Pancreas (tissue), 10 donors: ENCODE measurements around the gene BBOF1. TPM values are rescaled to one million over a fixed set of nuclear protein-coding genes. Genes with fewer than 3 reads are reported as not detected.
"Not testable (repeated sequence)": the region's sequence is repeated elsewhere in the genome, so short reads cannot be mapped to it uniquely, and the experiment has no call there.

Source experiments
- ATAC-seq, 4 donors: fragments of 200-7000 bp; cut with Tn5 transposase; one replicate each; pipeline versions ENCODE4 v1.8.0 to v1.9.1; 2020; ENCODE audit warnings: mild to moderate bottlenecking in 4 of 4, moderate library complexity in 4 of 4
- DNase-seq, 6 donors: peaks; one replicate each; pipeline ENCODE4 v3.0.0-alpha.2; 2020
- FAIRE-seq: peaks from 2 replicates; lab custom pipeline; 2012; peaks lifted over from hg19 to GRCh38; lab: Jason Lieb, UNC
- H3K27ac ChIP-seq, 4 donors: fragments of 200-600 bp; sonication (generic); 1 replicate in 3 of 4; 2 replicates in 1 of 4; pipeline versions ENCODE4 v1.5.0 to v1.8.0; 2020
- H3K27me3 ChIP-seq, 4 donors: fragments of 200-600 bp; one replicate each; pipeline ENCODE4 v1.8.0; 2021
- H3K36me3 ChIP-seq, 3 donors: fragments of 200-600 bp; sonication (generic) in 1 of 3; one replicate each; pipeline versions ENCODE4 v1.5.0 to v1.8.0; 2020 to 2021
- H3K4me1 ChIP-seq, 3 donors: fragments of 200-600 bp; one replicate each; pipeline ENCODE4 v1.8.0; 2021
- H3K4me3 ChIP-seq, 4 donors: fragments of 200-600 bp; sonication (generic) in 2 of 4; one replicate each; pipeline versions ENCODE4 v1.5.0 to v1.8.0; 2020 to 2021
- H3K9me3 ChIP-seq, 4 donors: fragments of 200-600 bp; one replicate each; pipeline ENCODE4 v1.8.0; 2021
- WGBS, 2 donors: extraction: QIAGEN DNeasy Blood & Tissue Kit; methylation state at CpG; one replicate each; pipeline ENCODE4 v1.1.7; 2013; 5-methylcytosine and 5-hydroxymethylcytosine counted together
- intact Hi-C, 3 donors: fragments of 100-400 bp; cut with DNase I; formaldehyde crosslinking; loops; one replicate each; pipeline versions ENCODE4 v1.11.1 to v1.14.2; 2022
- polyA plus RNA-seq, 2 donors: library from polyadenylated mRNA; stranded (reverse); fragments of 200-250 nt; gene quantifications; one replicate each; pipeline ENCODE4 v1.2.3, GENCODE V29; 2013
- total RNA-seq, 6 donors: library from RNA; stranded (reverse); fragmentation: NEBNext Ultra II Directional in 4 of 6; extraction: Animal tissue kit (Norgen Biotek cat#: 25700) in 4 of 6; gene quantifications; one replicate each; pipeline versions ENCODE4 v1.2.1 to v1.2.4, GENCODE V29; 2021 to 2023
- TF ChIP-seq, protein P1 (sequence below), 4 donors: fragments of 200-600 bp; sonication (generic) in 3 of 4; IDR thresholded peaks; one replicate each; pipeline versions ENCODE4 v1.5.0 to v1.8.0; 2021; ENCODE audit warnings: antibody characterized with exemption in 4 of 4
- donor health status: healthy with polysubstance abuse.
- donor health status: DM: no; HTN: no; CAD: no; lungs with moderate emphysema.
- donor health status: DM: no; HTN: no; CAD: no.
- donor health status: control.
- donor health status: control.
- donor health status: Bipolar disorder and iron deficiency.
- donor health status: DM: yes; HTN: yes; CAD: no.
- donor health status: DM: no; HTN: no; CAD: no.
- donor health status: DM: no; HTN: no; CAD: no.
- donor health status: DM: yes; HTN: yes; CAD: no.

The BBOF1 gene
- total and polyA plus RNA-seq, 8 donors = 1.0 to 4.6 (median 2.0) TPM

DNA sequence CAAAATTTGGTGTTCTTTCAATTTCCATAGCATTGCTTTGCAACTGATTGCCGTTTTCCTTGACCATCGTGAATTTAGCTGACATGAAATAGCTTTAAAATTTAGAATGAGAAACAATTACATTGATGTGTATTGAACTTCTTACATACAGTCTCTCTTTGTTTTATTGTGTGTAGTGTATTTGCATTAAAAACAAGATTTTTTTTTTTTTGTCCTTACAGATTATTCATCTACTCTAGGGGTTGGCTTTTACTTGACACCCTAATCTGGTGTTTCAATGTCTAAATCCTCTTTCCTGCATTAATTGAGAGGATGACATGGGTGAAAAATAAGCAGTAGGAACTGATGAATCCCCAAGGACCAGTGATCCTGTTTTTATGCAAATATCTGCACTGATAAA is 86.2 kb downstream of the BBOF1 start:
- Histone ChIP-seq H3K9me3 (no peaks in the 10 kb centered on the region), H3K27me3 (no peaks in the 10 kb centered on the region), H3K4me1 (no peaks in the 10 kb centered on the region), H3K4me3 (no peak overlapping the region), H3K27ac (no peak overlapping the region), H3K36me3 (no peaks in the 10 kb centered on the region)
- intact Hi-C loops = loop anchor here in 1 of 3 donors (5.0 kb wide), 1 partner anchor 142 kb away; no protein-coding TSS in a partner anchor
- ATAC-seq = no peak
- TF ChIP-seq, protein P1, sequence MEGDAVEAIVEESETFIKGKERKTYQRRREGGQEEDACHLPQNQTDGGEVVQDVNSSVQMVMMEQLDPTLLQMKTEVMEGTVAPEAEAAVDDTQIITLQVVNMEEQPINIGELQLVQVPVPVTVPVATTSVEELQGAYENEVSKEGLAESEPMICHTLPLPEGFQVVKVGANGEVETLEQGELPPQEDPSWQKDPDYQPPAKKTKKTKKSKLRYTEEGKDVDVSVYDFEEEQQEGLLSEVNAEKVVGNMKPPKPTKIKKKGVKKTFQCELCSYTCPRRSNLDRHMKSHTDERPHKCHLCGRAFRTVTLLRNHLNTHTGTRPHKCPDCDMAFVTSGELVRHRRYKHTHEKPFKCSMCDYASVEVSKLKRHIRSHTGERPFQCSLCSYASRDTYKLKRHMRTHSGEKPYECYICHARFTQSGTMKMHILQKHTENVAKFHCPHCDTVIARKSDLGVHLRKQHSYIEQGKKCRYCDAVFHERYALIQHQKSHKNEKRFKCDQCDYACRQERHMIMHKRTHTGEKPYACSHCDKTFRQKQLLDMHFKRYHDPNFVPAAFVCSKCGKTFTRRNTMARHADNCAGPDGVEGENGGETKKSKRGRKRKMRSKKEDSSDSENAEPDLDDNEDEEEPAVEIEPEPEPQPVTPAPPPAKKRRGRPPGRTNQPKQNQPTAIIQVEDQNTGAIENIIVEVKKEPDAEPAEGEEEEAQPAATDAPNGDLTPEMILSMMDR (IDR thresholded peaks at IDR 0.05) = no peak
- 91 to 95% methylated on average over 2 of the region's 2 CpGs for WGBS, 2 donors
- no peak for DNase-seq
- FAIRE-seq = no peak

DNA sequence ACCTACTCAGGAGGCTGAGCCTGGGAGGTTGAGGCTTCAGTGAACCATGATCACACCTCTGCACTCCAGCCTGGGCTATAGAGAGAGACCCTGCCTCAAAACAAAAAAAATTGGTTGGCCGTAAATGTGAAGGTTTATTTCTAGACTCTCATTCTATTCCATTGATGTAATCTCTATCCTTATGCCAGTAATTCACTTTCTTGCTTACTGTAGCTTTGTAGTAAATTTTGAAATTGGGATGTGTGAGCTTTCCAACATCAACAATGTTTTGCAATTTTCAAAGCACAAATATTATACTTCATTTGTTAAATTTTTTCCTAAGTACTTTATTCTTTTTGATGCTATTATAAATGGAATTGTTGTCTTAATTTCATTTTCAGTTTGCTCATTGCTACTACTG is 90.2 kb downstream of the BBOF1 start:
- Histone ChIP-seq H3K27ac (no peak overlapping the region), H3K4me3 (no peak overlapping the region), H3K4me1 (no peaks in the 10 kb centered on the region), H3K36me3 (no peaks in the 10 kb centered on the region), H3K9me3 (no peaks in the 10 kb centered on the region), H3K27me3 (no peaks in the 10 kb centered on the region)
- DNase-seq (no peak), FAIRE-seq (no peak), ATAC-seq (no peak)
- WGBS, 2 donors = 85 to 89% methylated on average over 1 of the region's 1 CpG
- TF ChIP-seq, protein P1 (IDR thresholded peaks at IDR 0.05) = no peak
- intact Hi-C loops = loop anchor here in 1 of 3 donors (5.0 kb wide), 1 partner anchor 138 kb away; no protein-coding TSS in a partner anchor

DNA sequence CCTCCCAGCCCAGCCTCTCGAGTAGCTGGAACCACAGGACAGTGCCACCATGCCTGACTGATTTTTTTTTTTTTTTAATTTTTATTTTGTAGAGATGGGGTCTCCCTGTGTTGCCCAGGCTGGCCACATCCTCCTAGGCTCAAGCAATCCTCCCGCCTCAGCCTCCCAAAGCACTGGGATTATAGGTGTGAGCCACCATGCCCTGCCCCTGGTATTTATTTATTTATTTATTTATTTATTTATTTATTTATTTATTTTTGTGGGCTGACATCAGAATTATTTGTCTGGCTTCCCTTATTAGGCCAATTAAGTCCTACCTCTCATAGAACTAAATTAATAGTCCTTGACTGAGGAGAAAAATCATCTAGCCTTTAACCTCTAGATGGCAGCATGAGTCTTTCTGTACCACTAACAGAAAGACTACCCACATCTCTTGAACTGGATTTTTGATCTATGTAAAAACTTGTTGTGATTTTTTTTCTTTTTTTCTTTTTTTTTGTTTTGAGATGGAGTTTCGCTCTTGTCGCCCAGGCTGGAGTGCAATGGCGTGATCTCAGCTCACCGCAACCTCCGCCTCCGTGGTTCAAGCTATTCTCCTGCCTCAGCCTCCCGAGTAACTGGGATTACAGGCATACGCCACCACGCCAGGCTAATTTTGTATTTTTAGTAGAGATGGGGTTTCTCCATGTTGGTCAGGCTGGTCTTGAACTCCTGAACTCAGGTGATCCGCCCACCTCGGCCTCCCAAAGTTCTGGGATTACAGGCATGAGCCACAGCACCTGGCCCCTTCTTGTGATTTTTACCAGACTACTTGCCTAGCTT is 92.5 kb downstream of the BBOF1 start:
- intact Hi-C loops = loop anchor here in 1 of 3 donors (5.0 kb wide), 1 partner anchor 136 kb away; no protein-coding TSS in a partner anchor
- not testable (repeated sequence) for DNase-seq

More for the DNA sequence above, 92.5 kb downstream of the BBOF1 start:
- ATAC-seq (peak in 3 of 4 donors; percentile 82 to 88 (median 84)), FAIRE-seq (peak; percentile 68)
- not testable (repeated sequence) for H3K27ac ChIP-seq, H3K4me3 ChIP-seq, H3K27me3 ChIP-seq, H3K4me1 ChIP-seq, H3K9me3 ChIP-seq, H3K36me3 ChIP-seq
- TF ChIP-seq, protein P1 (IDR thresholded peaks at IDR 0.05) = peak; percentile 13 to 43 (median 38)
- WGBS, 2 donors = 92% methylated on average over 13 of the region's 13 CpGs

Other genes with a start within 250 kb of the BBOF1 start
- gene PTGR2, start 167.5 kb upstream of the BBOF1 start, total RNA-seq = 1 to 10 TPM; 3.8 to 6.9 (median 5.2) TPM
- 1 to 10 TPM; 3.5 to 7.2 TPM for gene PTGR2, start 167.5 kb upstream of the BBOF1 start, polyA plus RNA-seq
- 10 to 100 TPM; 13.3 to 24.2 (median 15.8) TPM for gene ZNF410, start 132.5 kb upstream of the BBOF1 start, total RNA-seq
- gene ZNF410, start 132.5 kb upstream of the BBOF1 start, polyA plus RNA-seq = 10 to 100 TPM; 15.3 to 23.4 TPM
- 1 to 10 TPM in 5 of 6 donors, under 1 TPM in 1; 0.97 to 2.0 (median 1.2) TPM for gene FAM161B, start 69.3 kb upstream of the BBOF1 start, total RNA-seq
- gene FAM161B, start 69.3 kb upstream of the BBOF1 start, polyA plus RNA-seq = 1 to 10 TPM; 1.4 to 2.0 TPM
- 1 to 10 TPM; 5.1 to 8.1 (median 6.7) TPM for gene COQ6, start 69.0 kb upstream of the BBOF1 start, total RNA-seq
- 10 to 100 TPM in 1 of 2 donors, 1 to 10 TPM in 1; 6.5 to 19.8 TPM for gene COQ6, start 69.0 kb upstream of the BBOF1 start, polyA plus RNA-seq
- 1 to 10 TPM; 3.6 to 7.4 (median 5.6) TPM for gene ENTPD5, start 61 bp upstream of the BBOF1 start, total RNA-seq
- gene ENTPD5, start 61 bp upstream of the BBOF1 start, polyA plus RNA-seq = 1 to 10 TPM; 2.7 to 3.1 TPM
- gene ALDH6A1, start 65.1 kb downstream of the BBOF1 start, total RNA-seq = 10 to 100 TPM; 11.3 to 36.1 (median 19.4) TPM
- gene ALDH6A1, start 65.1 kb downstream of the BBOF1 start, polyA plus RNA-seq = 1 to 10 TPM; 5.6 to 6.5 TPM
- 1 to 10 TPM; 1.6 to 4.3 (median 2.7) TPM for gene LIN52, start 65.6 kb downstream of the BBOF1 start, total RNA-seq
- gene LIN52, start 65.6 kb downstream of the BBOF1 start, polyA plus RNA-seq = 1 to 10 TPM; 3.8 to 4.6 TPM
- not detected for gene VSX2, start 220.1 kb downstream of the BBOF1 start, total RNA-seq
- gene VSX2, start 220.1 kb downstream of the BBOF1 start, polyA plus RNA-seq = not detected